CD4-positive, alpha-beta T cell treated with Interleukin-15 for 1 hour (primary cell): ENCODE results near the gene SUOX.
"Not testable (repeated sequence)": the region's sequence is repeated elsewhere in the genome, so short reads cannot be mapped to it uniquely, and the experiment has no call there.

Source experiments
- DNase-seq: peaks from one replicate; pipeline ENCODE4 v3.0.0-alpha.2; 2020

SUOX gene

GRCh38 chr12:56021889-56022497 is 24.9 kb downstream of the SUOX start:
- DNase-seq: no peak

DNA sequence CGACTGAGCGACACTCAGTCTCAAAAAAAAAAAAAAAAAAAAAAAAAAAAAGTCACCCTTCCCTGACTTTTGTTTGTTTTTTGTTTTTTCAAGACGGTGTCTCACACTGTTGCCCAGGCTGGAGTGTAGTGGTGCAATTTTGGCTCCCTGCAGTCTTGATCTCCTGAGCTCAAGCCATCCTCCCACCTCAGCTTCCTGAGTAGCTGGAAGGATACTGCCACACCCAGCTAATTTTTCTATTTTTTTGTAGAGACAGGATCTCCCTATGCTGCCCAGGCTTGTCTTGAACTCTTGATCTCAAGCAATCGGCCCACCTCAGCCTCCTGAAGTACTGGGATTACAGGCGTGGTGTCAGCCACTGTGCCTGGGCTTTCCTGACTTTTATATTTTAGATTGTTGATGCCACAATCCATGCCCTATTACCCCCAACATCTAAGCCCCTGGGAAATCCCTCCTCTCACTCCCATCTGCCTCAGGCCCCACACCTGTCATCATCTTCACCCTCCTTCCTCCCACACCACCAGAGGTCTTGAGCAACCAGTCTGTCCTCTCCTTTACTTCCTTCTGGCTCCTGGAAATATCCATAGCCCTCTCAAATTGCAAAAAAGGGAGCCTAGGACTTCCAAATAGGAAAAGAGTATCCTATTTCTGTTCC is 31.6 kb downstream of the SUOX start:
- no peak for DNase-seq

DNA sequence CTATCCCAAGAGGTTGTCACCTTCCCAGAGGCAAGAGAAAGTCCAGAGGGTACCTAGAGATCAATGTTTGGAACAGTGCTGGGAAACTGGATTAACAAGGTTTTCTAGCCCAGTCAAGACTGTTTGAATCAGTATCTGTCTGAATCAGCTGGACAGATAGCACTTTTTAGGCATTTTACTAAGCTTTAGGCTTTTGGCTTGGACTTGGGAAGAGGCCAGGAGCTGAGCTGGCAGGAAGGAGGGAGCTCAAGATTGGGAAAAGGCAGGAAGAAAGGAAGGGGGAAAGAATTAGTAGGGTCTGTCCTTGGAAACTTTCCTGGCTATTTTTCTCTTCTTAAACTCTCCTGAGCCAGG is 32.1 kb downstream of the SUOX start:
- DNase-seq: no peak

DNA sequence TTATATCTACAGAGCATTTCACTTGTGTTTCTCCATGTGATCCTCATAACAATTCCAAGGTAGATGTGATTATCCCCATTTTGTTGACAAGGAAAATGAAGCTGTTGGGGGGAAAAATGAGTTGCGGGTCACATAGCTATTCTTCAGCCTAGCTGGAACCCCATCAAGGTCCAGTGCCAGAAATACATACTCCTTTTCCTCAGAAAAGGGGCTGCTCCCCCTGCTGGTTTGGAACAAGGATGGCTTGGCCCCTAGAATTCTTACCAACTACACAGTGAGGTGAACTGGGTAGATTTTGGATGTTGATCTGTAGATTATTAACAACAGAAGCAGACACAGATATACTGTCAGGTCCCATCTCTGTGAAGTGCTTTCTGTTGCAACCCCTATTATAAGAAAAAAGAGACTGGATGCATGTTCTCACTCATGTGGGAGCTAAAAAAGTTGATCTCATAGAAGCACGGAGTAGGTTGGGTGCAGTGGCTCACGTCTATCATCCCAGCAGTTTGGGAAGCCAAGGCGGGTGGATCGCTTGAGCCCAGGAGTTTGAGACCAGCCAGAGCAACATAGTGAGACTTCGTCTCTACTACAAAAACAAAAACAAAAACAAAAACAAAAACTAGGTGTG is 32.7 kb downstream of the SUOX start:
- peak; percentile 37 for DNase-seq

DNA sequence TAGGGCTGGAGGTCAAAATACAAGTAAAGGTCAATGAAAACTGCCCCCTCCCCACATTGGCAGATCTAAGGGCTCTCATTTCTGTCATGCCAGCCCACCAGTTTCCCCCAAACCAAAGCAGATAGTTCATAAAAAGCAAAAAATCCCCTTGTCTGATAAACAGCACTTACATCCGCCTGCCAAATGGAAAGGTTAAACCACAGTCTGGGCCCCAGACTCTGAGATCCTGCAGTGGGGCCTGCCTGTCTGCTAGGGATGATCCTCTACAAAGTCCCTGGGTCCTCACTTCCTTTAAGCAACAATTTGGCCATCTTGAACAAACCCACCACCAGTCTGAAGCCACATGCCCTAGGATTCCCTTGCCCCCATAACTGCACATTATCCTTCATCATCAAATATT is 34.9 kb downstream of the SUOX start:
- DNase-seq: peak; percentile 23

DNA sequence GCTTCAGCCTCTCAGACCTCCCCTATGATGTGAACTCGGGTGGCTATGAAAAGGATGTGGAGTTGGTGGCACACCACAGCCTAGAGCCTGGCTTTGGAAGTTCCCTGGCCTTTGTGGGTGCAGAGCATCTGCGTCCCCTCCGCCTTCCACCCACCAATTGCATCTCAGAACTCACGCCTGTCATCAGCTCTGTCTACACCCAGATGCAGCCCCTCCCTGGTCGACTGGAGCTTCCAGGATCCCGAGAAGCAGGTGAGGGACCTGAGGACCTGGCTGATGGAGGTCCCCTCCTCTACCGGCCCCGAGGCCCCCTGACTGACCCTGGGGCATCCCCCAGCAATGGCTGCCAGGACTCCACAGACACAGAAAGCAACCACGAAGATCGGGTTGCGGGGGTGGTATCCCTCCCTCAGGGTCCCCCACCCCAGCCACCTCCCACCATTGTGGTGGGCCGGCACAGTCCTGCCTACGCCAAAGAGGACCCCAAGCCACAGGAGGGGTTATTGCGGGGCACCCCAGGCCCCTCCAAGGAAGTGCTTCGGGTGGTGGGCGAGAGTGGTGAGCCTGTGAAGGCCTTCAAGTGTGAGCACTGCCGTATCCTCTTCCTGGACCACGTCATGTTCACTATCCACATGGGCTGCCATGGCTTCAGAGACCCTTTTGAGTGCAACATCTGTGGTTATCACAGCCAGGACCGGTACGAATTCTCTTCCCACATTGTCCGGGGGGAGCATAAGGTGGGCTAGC is 37.7 kb downstream of the SUOX start:
- DNase-seq: peak; percentile 19

DNA sequence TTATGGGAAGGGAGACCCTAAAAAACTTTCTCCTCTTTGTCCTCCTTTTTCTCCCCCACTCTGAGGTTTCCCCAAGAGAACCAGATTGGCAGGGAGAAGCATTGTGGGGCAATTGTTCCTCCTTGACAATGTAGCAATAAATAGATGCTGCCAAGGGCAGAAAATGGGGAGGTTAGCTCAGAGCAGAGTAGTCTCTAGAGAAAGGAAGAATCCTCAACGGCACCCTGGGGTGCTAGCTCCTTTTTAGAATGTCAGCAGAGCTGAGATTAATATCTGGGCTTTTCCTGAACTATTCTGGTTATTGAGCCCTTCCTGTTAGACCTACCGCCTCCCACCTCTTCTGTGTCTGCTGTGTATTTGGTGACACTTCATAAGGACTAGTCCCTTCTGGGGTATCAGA is 40.1 kb downstream of the SUOX start:
- no peak for DNase-seq

DNA sequence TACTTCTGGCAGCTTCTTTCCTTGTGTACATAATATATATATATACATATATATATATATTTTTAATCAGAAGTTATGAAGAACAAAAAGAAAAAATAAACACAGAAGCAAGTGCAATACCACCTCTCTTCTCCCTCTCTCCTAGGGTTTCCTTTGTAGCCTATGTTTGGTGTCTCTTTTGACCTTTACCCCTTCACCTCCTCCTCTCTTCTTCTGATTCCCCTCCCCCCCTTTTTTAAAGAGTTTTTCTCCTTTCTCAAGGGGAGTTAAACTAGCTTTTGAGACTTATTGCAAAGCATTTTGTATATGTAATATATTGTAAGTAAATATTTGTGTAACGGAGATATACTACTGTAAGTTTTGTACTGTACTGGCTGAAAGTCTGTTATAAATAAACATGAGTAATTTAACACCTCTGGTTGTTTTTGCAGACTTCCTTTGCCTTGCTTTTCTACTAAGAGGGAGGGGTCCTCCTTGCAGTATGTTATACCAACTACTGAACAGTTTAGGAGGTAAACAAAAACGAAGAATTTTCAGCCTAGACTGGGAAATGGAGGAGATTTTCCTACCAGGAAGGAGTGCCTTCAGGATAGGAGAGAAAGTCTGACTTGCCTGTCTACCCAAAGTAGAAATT is 41.1 kb downstream of the SUOX start:
- no peak for DNase-seq

GRCh38 chr12:56040151-56040550 is 43.1 kb downstream of the SUOX start:
- no peak for DNase-seq

DNA sequence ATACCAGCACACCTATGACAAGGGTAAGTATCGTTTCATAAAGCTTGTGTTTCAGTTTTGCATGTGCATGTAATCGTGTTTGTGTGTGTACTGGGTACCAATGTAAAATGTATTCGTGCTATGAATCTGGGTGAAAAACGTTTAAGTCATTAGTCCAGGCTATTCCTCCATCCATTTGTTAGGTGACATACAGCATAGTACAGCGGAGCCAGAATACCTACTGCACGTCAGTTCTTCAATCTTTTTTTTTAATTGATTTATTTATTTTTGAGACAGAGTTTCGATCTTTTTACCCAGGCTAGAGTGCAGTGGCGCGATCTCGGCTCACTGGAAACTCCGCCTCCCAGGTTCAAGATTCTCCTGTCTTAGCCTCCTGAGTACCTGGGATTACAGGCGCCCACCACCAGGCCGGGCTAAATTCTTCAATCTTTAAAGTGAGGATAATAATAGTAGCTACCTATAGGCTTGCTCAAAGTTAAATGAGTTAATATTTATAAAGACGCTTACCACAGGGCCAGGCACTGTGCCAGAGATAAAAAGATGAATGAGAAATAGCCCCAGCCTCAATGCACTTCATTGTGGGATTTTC is 44.0 kb downstream of the SUOX start:
- DNase-seq: no peak

- DNase-seq: peak; percentile 97
Observed at GRCh38 chr12:56041552-56042429, 44.7 kb downstream of the SUOX start, which contains the start of gene RPS26. Gene RPS26 (plus strand): TSS chr12:56041918. CDS start chr12:56042167, 249 bp downstream.

DNA sequence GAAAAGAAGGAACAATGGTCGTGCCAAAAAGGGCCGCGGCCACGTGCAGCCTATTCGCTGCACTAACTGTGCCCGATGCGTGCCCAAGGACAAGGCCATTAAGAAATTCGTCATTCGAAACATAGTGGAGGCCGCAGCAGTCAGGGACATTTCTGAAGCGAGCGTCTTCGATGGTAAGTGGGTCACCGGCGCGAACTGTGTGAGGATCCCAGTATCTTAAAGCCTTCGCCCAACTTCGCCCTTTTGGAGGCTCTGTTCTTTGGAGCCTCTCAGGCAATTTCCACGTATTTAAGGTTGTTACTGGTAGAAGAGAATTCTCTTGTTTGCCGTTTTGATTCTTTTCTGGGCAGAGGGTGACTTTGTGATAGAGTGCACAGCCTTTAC is 45.3 kb downstream of the SUOX start:
- not testable (repeated sequence) for DNase-seq

DNA sequence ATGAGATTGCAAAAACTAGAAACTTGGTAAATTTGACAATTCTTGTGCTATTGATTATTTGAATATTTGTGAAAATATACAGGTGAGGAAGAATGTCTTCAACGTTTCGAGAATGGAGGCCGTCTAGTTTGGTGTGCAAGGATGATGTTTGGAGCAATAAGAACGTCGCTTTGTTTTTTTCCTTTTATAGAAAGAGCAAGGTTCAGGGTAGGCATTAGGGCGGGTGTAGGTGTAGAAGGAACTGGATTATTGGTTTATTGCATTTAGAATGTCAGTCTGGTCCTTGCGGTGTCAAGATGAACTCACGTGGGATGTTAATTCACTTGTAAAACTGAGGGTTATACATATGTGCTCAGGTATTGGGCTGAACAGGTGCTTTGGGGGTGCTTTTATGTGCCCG is 45.8 kb downstream of the SUOX start:
- DNase-seq: no peak

DNA sequence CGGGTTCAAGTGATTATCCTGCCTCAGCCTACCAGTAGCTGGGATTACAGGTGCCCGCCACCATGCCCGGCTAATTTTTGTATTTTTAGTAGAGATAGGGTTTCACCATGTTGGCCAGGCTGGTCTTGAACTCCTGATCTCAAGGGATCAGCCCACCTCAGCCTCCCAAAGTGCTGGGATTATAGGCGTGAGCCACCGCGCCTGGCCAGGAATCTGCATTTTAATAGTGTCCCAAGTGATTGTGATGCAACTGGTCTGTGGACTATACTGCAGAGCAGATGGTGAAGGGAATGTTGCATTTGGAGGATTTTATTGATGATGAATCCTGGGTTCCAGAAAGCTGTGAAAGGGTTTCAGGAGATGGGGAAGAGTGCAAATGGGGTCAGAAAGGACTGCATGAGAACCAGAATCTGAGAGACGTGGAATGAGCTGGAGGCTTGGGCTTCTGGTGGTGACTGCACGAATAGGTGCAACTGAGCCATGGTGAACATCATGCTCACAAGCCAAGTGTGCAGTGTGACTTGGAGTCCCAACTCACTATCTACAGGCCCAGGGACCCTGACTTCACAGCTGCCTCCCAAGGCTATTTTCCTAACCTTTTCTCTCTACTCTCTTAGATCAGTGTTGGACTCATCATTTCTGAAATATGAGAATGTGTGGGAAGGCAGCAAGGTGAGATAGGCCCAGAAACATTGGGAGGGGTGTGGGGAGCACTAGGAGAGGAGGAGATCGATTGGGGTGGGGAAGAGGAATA is 49.1 kb downstream of the SUOX start:
- DNase-seq: no peak

- no peak for DNase-seq
Observed at GRCh38 chr12:56053407-56053893, 56.4 kb downstream of the SUOX start.
